Activated naive CD4-positive, alpha-beta T cell (primary cell): Measurements from ENCODE around the gene CAST.
"Not testable (repeated sequence)": the region's sequence is repeated elsewhere in the genome, so short reads cannot be mapped to it uniquely, and the experiment has no call there.

Experiments used
- DNase-seq, 4 experiments: peaks; one replicate each; lab custom pipeline; 2025; lab: John Stamatoyannopoulos, UW

CAST gene

DNA sequence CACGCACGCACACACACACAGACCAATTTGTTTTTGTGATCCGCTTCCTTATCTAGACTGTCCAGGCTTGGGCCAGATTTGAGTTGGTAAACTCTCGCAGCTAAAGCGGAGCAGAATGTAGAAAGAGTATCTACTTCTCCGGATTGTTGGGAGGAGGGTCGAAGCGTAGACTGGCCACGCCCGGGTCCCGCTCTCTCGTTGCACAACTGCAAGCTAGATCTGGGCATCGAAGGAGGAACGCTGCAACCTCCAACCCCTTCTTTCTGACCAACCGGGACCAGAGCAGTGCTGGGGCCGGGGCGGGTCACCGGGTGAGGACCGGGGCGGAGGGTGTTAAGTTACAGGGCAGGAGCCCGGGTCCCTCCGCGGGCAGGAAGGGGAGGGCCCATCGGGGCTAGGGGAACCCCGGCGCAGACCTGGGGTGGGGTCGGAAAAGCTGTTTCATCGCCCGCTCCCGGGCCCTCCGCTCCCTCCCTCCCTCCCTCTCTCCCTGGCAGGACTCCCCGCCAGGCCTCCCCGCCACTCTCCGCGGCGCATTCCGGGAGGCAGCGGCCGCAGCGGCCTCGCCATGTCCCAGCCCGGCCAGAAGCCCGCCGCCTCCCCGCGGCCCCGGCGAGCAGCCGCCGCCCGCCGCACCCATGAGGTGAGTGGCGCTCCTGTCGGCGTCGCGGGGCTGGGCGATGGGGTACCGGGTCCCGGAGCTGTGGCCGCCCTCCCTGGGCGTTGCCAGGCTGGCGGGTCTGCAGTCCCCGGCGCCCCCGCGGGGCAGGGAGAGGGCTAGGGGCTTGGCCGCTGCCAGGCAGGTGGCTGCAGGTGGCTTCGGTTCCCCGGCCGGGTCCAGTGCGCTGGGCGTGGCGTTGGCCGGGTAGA lies at the start of gene CAST:
CAST (plus strand) TSS at position 522 of the 870 bp plus-strand sequence; CDS start at position 569, 47 bp downstream.
- DNase-seq = peak; percentile 38 to 57 (median 48)

DNA sequence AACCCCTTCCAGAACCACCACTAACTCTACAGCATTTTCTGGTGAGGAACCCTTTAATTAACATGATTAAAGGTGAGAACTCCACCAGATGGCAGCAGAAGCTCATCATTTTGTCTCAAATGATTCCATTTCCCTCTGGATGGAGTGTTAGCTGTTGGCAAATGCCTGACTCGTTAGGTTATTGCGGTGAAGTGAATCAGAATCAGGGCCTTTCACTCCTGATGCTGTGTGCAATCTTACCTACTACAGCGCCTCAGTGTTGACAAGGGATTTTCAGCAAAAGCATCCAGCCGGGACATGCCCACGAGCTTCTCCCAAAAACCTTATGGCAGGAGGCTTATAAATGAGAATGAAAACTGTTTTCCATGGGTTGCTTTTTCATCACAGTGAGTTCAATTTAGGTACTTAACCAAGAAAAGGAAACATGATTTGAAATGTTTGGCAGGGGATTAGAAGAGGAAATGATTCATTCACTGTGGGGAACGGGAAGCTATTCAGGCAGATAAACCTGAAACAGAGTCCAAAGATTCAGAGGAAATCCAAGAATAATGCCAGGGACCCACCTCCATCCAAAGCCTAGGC lies 48.0 kb upstream of the CAST start:
- DNase-seq = no peak

DNA sequence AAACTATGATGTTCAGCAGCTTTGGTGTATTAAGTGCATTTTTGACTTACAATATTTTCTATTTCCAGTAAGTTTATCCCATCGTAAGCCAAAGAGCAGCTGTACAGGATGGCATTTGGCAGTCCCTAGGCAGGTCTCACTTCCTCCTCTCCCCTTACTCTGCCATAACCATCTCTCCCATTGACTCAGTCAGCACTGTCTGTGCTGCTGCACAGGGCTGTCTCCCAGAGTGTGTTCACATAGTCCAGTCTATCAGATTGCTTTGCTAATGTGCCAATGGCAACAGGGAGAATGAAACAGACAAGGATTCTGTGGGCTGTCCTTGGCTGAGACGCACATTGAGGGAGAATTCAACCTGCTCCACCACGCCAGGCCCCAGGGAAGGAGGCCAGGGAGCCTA lies 47.0 kb upstream of the CAST start:
- no peak for DNase-seq

GRCh38 chr5:96616801-96617200 lies 45.4 kb upstream of the CAST start:
- DNase-seq = no peak

DNA sequence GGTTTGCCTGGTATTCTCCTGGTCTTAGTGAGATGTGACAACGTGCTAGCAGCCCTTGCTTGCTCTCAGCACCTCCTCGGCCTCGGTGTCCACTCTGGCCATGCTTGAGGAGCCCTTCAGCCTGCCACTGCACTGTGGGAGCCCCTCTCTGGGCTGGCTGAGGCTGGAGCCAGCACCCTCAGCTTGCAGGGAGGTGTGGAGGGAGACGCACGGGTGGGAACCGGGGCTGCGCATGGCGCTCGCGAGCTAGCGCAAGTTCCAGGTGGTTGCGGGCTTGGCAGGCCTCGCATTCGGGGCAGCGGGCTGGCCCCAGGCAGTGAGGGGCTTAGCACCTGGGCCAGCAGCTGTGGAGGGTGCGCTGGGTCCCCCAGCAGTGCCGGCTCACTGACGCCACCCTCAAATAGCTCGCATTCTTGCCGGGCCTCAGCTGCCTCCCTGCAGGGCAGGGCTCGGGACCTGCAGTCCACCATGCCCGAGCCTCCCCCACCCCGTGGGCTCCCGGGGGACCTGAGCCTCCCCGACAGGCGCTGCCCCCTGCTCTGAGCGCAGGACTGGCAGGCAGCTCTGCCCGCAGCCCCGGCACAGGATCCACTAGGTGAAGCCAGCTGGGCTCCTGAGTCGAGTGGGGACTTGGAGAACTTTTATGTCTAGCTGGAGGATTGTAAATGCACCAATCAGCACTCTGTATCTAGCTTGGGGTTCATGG lies 43.7 kb upstream of the CAST start:
- not testable (repeated sequence) for DNase-seq

- no peak for DNase-seq
These were observed 42.2 kb upstream of the CAST start for GRCh38 chr5:96619946-96620345.

DNA sequence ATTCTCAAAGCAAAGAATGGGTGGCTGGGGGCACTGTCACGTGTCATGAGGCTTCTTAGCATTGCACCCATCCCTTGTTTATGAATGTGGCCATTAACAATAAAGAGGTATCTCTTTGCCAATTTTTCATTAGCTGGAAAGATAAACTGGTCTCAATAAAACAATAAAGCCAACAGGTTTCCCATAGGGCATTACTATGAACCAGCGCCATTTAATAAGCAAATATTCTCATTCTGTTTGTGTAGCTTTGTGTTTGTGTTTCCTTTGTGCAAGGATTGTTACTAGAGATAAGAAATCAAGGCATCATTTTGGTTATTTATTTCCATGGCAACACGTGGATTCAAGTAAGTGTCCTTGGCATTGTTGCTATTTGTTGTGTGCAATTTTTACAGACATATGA lies 37.6 kb upstream of the CAST start:
- DNase-seq = no peak

DNA sequence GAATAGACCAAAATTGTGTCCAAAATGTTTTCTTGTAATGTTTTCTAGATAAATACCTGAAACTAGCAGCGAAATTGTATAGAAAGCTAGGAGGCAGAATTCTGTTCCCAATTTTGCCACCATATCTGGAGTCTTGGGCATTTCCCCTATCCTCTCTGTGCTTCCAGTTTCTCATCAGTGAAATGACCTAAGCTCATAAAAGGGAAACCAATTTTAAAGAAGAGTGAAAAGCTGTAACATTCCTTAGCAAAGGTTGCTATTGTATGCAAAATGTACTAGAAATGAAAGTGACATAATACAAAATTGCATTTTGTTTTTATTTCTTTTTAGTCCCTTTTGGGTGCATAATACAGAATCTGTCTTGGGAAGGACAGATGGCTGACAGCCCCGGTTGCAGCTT lies 36.8 kb upstream of the CAST start:
- DNase-seq = no peak

- DNase-seq = no peak
These were observed 35.2 kb upstream of the CAST start for GRCh38 chr5:96626956-96627355.

DNA sequence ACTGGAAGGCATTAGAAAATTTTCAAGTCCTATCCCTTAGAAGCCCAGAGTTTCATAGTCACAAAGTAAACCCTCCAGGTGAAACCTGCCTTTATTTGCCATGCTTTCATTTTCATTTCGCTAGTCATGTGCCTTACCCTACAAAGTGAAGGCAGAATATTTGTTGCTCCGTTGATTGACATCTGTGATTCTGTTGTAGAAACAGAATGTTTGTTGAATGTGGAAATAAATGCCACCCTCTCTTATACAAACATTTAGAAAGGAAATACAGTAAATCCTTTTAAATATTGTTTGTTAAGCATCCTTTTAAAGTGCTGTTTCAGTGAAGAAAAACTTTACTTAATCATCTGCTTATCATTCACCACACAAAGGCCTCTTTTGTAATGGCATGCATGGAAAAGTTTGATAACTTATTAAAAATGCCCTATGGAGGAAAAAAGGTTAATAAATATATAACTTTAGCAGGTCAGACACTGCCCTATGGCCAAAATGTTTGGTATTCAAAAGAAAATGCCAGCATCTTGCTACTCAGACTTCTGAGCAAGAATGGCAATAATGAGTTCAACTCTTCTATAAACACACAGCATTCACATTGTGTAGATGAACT lies 34.3 kb upstream of the CAST start:
- DNase-seq = no peak

DNA sequence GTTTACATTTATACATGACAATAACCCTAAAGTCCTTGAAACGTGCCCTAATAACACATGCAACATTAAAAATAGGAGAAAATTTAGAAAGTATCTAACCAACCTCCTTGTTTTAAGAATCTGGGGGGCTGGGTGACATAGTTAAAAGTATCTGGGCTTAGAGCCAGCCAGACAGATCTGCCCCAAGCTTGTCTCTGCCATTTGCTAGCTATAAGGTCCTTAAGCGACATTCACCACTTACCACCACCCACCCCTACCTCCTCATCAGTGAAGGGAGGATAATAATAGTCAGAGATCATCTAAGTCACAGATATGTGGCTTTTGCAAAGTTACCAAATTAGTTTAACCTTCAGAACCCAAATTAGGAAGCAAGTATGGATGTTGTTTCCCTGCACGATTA lies 33.8 kb upstream of the CAST start:
- no peak for DNase-seq

DNA sequence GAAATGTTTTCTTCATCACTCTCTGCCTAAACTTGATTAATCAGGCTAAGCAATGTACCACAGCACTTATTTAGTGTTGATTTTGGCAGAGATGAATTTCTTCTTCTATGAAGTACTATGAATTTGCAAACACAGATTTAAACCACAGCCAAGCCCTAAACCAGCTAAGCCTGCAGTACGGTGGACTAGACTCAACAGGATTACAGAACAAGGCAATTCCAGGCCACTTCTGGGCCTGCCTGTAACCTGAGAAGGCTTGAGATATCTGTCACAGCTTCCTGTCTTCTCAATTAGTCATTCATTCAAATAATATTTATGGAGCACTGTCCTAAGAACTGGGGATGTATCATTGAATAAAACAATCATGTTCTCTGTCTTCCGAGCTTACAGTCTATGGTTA lies 32.4 kb upstream of the CAST start:
- DNase-seq = no peak

GRCh38 chr5:96633820-96634219 lies 28.4 kb upstream of the CAST start:
- DNase-seq = no peak

DNA sequence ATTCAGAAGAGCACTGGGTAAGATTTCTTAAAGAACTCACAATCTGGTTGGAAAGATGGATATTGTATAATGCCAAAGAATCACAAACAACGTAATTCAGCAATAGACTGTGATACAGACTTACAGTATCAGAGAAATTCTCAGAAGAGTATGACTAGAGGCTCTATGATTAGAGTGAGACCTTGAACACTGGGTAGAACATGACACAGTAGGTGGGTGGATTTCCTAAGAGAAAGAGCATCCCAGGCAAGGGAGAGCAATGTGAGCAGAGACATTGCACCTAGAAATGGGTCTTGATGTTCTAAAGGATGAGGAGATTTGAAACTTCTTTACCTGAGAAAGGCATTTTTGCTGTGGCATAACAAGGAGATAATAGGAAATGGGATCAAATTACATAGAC lies 27.3 kb upstream of the CAST start:
- DNase-seq = no peak

GRCh38 chr5:96636046-96636445 lies 26.1 kb upstream of the CAST start:
- DNase-seq = no peak

DNA sequence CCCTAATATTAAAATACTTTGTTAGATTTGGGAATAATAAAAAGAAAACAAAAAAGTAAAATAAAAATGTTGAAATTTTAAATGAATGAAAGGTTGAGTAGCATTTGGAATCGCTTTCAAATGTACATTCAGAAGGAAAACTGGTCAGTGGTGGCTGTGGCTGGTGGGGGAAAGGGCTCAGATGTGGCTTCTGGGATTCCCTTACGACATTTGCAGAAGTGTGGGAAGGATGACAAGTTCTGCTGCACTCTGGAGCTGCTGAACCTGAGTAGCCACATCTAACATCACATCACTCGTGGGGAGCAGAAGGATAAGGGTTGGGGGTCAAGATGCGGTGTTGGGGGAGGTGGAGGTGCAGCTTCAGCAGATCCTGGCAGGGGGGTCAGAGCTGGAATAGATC lies 25.6 kb upstream of the CAST start:
- DNase-seq = no peak

DNA sequence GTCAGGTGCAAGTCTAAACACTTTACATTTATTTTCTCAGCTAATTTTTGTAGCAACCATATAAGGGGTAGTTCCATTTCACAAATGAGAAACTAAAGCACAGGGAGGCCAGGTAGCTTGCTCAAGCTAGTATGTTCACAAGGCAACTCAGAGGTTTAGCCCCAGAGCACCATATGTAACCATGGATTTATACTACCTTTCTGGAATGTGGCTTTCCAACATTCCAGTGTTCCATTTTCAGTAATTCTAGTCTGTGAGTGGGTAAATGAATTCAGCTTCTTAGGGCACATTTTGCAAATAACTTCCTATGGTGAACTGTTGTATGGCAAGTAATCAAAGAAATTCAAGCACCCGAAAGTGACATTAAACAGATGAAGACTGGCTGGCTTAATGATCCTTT lies 25.0 kb upstream of the CAST start:
- no peak for DNase-seq

DNA sequence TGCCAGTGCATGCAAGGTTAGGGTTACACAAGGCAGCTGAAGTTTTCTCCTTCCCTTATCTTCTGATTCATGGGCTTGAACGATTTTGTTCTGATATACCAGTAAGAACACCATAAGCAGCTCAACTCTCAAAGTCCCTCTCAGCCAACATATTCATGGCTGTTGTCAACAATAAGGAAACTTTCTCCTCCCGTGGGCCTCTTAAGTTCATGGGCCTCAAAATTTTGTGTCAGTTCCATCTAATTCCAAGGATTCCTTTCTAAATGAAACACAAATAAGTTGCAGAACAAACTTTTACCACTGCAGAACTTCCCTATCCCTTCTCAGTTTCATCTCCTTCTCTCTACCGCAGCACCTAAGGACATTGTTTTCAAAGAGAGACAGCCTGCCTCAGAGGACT lies 23.6 kb upstream of the CAST start:
- no peak for DNase-seq

- DNase-seq = no peak
These were observed 21.5 kb upstream of the CAST start for GRCh38 chr5:96640696-96641095.

GRCh38 chr5:96641368-96642280 lies 20.6 kb upstream of the CAST start:
- no peak for DNase-seq

DNA sequence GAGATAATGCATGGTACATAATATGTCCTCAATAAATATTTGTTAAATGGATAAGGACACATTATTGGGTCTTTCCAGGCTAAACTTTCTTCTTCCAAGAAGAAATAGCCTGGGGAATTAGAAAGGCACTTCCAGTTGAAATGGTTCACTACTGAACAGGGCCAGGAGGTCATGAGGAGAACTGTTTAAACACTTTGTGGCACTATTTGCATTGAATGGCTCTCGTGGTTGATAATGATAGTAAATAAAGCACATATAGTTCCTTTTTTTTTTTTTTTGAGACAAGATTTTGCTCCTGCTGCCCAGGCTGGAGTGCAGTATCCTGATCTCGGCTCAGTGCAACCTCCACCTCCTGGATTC lies 19.9 kb upstream of the CAST start:
- no peak for DNase-seq

- DNase-seq = no peak
These were observed 17.1 kb upstream of the CAST start for GRCh38 chr5:96645091-96645490.
